ENCODE measurements around the gene ITPA.
A peak's percentile ranks its signal among the peaks of the same experiment; 100 is the strongest.

The ITPA gene

GRCh38 chr20:3209257-3209945, at the start of gene ITPA:
Gene ITPA (plus strand): TSS chr20:3209498. CDS start chr20:3209552, 54 bp downstream.
- peak; percentile 39 to 52 for DNase-seq (ENCODE audit: low read depth in 2 of 2)

- DNase-seq (ENCODE audit: low read depth in 2 of 2) = no peak
Observed at GRCh38 chr20:3160418-3160817, 48.9 kb upstream of the ITPA start.

GRCh38 chr20:3161316-3162079, 47.8 kb upstream of the ITPA start:
- DNase-seq (ENCODE audit: low read depth in 2 of 2) = no peak

- no peak for DNase-seq (ENCODE audit: low read depth in 2 of 2)
Observed at GRCh38 chr20:3162080-3162611, 47.2 kb upstream of the ITPA start.

GRCh38 chr20:3163099-3164042, 45.9 kb upstream of the ITPA start:
- DNase-seq (ENCODE audit: low read depth in 2 of 2) = no peak

GRCh38 chr20:3164043-3164762, 45.1 kb upstream of the ITPA start:
- no peak for DNase-seq (ENCODE audit: low read depth in 2 of 2)

GRCh38 chr20:3164763-3165410, 44.4 kb upstream of the ITPA start:
- no peak for DNase-seq (ENCODE audit: low read depth in 2 of 2)

GRCh38 chr20:3165473-3166337, 43.6 kb upstream of the ITPA start:
- DNase-seq (ENCODE audit: low read depth in 2 of 2) = no peak

- DNase-seq (ENCODE audit: low read depth in 2 of 2) = no peak
Observed at GRCh38 chr20:3166338-3166912, 42.9 kb upstream of the ITPA start.

- no peak for DNase-seq (ENCODE audit: low read depth in 2 of 2)
Observed at GRCh38 chr20:3166913-3167342, 42.4 kb upstream of the ITPA start.

- DNase-seq (ENCODE audit: low read depth in 2 of 2) = no peak
Observed at GRCh38 chr20:3167738-3168078, 41.6 kb upstream of the ITPA start.

GRCh38 chr20:3168079-3168828, 41.0 kb upstream of the ITPA start:
- DNase-seq (ENCODE audit: low read depth in 2 of 2) = no peak

- DNase-seq (ENCODE audit: low read depth in 2 of 2) = no peak
Observed at GRCh38 chr20:3168829-3169590, 40.3 kb upstream of the ITPA start.

GRCh38 chr20:3171391-3172125, 37.7 kb upstream of the ITPA start:
- no peak for DNase-seq (ENCODE audit: low read depth in 2 of 2)

GRCh38 chr20:3172126-3172932, 37.0 kb upstream of the ITPA start:
- no peak for DNase-seq (ENCODE audit: low read depth in 2 of 2)

GRCh38 chr20:3172933-3173609, 36.2 kb upstream of the ITPA start, which contains the start of gene LZTS3:
Gene LZTS3 (minus strand): TSS chr20:3173549. CDS start chr20:3167163, 6,386 bp downstream.
- DNase-seq (ENCODE audit: low read depth in 2 of 2) = peak; percentile 46 to 65

Data from activated CD4-positive, alpha-beta T cell treated with anti-CD3 and anti-CD28 coated beads for 24 hours (primary cell).